Stromal cell of bone marrow (primary cell): ENCODE results near the gene MTA2.

ENCODE experiments used
- DNase-seq: peaks from one replicate; pipeline ENCODE4 v3.0.0-alpha.2; 2012; ENCODE audit warnings: low read depth

Gene MTA2

DNA sequence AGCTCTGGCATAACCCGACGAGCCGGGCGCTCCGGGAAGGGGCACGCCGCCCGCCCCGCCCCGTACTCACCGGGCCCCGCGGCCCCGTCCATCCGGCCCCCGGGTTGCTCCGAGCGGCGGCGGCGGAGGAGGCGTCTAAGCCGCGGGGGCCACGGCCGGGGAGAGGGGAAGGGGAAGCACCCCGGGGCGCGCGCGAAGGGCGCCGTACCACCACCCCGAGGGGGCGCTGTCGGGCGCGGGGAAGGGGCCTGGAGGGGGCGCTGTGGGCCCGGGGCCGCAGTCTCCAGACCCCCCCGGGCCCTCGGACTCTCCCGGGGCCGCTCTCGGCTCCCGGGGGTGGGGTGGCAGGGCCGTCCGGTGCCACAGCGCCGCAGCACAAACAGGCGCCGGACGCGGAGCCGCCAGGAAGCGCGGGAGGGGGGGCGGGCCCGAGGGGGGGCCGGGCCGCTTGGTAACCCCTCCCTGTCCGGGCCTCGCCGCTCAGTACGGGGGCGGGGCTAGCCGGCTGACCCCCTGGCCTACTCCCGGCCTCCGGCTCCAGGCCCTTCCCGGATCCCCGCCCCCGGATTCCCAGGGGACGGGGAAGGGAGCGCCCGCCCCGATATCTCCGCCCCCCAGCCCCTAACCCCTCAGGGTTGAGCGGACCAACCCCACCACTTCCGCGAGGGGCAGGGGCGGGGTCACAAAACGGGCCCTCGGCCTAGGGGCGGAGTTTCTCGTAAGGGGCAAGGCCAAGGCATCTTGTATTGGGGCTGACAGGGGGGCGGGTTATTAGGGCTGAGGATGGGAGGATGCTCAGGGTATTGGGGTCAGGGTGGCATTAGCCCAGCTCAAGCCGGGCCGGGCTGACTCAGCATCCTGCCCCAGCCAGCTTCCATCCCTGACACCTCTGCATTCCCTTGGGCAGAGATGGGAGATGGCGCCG, 11.0 kb upstream of the MTA2 start, which contains the start of the genes EML3 and ROM1:
Gene EML3 (minus strand): TSS at position 410 of the 925 bp plus-strand sequence. CDS start 318 bp downstream, at position 92.
Gene ROM1 (plus strand): TSS at position 892 of the 925 bp plus-strand sequence. CDS start 25 bp downstream, at position 917.
- DNase-seq: peak; percentile 77

DNA sequence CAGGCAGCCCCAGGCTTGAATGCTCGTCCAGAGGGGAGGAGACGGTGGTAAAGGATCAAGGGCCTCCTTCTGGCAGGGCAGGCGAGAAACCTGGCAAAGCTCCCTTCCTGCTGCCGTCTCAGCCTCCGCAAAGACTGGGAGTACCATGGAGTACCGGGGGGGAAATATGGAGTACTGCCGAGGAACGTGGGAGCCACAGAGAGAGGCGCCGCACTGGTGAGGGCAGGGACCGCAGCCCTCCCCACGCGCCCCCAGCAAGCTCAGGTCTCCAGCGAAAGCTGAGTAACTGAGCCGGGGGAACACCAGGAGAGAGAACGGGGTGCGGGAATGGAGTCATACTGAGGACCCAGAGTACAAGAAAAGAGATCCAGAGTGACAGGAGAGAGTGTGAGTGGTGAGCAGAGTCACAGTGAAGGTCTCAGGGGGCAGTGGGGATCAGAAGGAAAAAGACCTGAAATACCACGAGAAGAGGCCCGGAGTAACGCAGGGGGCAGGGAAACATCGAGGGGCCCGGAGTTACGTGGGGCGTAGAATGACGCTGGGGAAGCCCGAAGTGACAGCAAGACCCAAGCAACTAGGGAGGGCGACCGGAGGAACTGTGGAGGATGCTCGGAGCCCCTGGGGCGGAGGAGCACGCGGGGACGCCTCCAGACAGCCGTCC, 10.2 kb upstream of the MTA2 start:
- peak; percentile 36 for DNase-seq

DNA sequence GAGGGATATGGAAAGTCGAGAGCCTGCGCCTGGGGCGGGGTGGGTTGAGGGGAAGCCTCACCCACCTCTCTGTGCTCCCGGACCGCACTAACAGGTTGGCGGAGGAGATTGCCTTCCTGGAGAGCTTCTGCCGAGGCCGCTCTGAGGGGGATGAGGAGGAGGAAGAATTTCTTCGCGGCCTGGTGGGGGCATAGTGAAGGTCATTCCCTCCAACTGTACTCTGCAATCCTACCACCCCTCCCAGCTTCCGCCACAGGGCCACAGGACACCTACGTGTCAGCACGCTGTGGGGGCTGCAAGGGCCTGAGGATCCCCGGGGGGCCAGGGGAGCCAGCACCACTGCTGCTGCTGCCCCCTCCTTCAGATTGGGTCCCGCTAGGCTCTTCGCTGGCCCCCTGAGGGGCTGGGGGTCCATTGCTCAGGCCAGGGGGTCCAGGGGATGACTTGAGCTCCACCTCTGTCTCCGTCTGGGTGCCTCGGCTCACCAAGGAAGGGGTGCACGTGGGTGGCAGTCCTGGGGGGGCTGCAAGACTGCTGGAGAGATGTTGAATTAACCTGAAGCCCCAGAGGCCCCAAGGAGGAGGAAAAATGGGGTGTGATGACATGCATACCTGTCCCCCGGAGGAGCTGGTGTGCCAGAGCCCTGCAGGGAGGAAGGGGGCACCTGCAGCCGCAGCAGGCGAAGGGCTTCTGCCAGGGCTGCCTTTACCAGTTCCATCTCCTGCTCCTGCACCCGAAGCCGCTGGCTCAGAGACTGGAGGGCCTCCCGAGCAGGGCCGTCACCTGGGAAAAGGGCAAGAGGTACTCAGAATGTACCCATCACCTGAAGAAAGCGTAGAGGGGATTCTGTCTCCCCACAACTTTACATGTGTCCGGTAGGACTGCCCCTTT, 9.4 kb upstream of the MTA2 start:
- no peak for DNase-seq

DNA sequence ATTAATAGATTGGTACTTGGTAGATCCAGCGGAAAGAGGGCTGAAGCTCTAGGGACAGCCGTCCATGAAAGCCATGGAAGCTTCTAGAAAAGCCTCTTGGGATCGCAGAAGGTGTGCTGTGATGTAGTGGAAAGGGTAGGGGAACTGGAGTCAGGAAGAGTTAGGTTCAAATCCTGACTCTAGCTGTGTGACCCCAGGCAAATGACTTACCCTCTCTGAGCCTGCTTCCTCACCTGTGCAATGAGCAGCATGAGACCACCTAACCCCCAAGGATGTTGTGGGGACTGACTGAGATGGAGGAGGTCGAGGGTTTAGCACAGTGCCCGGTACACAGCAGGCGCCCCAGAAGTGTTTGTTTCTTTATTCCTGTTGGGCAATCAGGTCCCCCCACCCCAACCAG, 8.7 kb upstream of the MTA2 start:
- no peak for DNase-seq

DNA sequence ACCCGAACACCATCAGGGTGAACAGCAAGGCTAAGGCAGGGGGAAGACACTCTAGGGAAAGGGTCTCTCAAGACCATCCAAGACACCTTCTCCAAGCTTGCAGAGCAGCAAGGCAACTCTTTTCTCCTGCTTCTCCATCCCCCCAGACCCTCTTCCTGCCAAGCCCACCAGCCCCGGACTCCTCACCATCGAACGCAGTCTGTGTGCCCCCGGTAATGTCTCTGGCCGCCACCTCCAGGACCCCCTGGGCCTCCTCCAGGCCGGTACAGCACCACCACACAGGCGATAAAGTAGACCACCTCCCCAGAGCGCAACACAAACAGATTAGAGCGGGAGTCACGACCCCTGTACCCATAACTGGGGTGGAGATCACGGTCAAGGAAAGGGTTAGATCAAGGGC, 7.1 kb upstream of the MTA2 start:
- DNase-seq: no peak

DNA sequence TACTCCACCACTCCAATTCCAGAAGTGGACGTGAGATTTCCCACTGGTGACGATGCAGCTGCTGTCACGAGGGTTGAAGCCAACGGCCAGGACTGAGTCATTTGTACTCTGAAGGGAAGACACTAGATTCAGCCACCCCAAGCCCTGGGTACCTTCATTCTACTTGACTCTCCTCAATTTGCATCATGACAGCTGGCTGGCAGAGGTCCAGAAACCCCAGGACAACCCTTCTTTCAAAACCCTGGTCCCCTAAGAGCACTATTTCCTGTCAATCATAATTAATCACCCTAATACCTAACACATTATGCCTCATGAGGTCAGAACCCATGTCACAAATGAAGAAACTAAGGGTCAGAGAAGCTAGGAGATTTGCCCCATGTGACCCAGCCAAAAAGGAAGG, 6.0 kb upstream of the MTA2 start:
- DNase-seq: no peak

DNA sequence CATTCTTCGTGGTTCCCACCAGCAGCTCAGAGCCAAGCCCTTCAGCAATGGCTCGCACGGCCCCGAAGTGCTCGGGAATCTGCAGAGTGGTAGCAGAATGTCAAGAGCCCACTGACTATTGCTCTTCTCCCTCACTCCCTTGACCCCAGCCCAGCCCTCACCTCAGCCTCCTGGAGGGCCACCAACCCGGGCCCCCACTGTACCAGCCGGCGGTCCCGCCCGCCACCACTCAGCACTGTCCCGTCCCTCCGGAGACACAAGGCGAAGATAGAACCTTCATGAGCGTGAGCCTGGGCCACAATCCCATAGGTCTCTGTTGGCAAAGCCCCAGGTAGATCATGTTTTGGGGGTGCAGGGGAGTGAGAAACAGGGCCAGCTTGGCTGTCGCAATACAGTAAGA, 4.2 kb upstream of the MTA2 start:
- no peak for DNase-seq

DNA sequence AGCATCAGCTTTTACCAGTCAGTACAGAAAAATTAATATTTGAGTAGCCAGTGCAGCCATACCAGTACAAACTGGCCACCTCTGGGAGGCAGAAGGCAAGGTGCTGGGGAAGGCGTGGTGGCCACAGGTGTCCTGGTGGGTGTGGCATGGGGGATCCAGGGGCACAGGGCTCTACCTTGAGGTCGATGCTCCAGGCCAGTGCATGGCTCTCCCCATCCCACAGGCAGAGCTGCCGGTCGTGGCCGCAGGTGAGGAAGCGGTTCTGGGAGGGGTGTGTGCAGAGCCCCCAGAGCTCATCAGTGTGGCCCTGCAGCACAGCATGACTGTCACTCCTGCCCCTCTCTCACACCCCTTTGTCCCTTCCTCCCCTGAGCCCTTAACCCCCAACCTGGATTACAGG, 3.8 kb upstream of the MTA2 start:
- DNase-seq: no peak

DNA sequence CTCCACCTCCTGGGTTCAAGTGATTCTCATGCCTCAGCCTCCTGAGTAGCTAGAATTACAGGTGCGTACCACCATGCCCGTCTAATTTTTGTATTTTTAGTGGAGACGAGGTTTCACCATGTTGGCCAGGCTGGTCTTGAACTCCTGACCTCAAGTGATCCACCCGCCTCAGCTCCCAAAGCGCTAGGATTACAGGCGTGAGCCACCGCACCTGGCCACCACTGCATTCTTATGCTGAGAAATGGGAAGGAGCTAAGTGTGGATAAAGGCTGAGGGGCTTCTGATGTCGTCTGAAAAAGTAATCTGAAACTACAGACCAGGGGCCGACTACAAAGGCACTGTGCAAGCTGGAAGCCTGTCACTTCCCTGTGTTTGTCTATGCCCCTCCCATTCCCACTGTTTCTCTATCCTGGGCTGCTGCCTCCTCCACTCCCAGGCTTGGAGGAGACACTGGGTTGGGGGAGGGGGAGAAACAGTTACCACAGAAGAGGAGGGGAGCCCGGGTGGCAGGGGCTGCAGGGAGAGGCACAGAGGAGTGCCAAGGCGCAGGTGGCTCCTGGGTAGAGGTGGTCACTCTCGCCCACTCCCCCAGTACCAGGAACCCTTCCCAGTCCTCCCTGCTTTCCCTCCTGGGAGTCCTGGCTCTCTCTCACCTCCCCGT, 2.9 kb upstream of the MTA2 start:
- no peak for DNase-seq

DNA sequence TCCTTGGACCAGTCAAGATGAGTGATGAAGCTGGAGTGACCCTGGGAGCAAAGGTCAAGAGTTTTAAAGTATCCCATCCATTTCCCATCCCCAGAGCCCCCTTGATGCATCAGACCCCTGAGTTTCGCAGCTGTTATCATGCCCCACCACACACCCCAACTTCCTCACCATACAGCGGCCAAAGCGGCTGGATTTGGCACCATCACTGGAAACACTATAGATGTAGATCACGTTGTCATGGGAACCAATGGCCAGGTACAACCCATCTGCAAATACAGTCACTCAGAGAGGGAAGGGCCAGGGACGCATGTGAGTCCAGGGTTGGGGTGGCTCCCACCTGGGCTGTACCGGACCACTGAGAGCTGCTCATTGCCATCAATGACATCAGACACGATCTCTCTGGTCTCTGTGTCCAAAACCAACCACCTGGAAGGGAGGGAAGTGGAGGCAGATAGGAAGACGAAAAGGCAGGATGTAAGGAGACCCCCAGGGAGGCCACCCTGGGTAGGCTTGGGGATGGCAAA, 2.2 kb upstream of the MTA2 start:
- DNase-seq: no peak

DNA sequence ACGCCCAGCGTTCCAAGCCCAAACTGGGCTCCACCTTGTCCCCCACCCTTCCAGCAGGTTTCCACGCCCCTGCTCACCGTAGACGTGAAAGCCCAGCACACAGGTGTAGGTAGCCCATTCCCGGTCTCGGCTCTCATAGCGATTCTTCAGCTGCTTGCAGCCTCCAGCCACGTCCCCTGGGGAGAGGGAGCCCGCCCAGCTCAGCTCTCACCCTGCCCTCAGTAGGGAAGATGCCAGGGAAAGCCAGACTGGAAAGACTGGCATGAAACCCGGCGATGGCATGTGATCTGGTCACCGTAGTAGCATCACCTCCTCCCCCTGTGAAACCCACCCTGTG, 1.4 kb upstream of the MTA2 start:
- no peak for DNase-seq

DNA sequence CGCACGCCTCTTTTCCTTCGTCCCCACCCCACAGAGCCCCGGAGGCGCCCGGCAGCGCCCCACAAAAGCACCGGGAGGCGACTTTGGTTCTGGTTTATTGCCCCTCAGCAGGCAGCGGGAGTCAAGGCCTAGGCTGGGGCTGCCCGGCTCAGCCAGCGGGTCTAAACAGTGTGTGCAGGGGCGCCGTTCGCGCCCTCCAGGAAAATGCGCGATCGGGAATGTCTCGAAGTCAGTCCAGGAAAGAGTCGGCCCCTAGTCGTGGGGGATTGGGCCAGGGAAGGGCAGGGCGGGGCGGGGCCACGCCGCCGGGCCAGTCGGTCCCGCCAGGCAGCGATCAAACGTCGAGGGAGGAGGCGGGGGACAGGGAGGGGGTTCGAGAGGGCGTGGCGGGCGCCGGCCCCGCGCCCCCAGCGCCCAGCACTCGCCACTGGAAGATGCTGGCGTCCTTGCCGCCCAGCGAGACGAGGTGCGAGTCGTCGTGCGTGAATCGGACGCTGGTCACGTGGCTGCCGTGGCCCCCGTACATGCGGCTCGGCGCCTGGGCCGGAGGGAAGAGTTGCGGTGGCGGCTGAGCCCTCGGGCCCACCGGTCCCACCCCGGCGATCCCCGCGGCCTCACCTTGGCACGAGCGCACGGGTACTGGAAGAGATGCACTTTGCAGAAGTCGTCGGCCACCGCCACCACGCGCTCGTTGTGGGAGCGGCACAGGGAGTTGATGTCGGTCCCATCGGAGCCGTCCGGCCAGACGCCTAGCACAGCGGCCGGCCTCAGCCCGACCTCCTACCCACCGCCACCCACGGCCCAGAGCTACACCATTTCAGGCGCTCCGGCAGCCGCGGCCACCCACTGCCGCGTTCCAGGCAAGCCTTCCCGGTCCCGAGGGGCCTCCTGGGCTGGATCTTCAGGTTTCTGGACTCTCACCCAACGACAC, 741 bp upstream of the MTA2 start:
- peak; percentile 44 for DNase-seq

DNA sequence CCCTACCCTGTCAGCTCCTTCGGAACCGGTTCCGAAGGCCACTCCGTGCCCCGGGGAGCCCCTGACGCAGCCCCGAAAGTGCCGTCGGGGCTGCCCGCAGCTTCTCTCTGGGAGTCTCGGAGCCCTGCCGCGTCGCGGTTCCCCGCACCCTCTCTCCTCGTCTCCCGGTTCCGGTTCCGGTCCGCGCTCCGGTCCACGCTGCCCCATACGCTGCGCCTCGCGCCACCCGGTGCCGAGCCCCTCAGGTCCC, 618 bp downstream of the MTA2 start:
- no peak for DNase-seq

DNA sequence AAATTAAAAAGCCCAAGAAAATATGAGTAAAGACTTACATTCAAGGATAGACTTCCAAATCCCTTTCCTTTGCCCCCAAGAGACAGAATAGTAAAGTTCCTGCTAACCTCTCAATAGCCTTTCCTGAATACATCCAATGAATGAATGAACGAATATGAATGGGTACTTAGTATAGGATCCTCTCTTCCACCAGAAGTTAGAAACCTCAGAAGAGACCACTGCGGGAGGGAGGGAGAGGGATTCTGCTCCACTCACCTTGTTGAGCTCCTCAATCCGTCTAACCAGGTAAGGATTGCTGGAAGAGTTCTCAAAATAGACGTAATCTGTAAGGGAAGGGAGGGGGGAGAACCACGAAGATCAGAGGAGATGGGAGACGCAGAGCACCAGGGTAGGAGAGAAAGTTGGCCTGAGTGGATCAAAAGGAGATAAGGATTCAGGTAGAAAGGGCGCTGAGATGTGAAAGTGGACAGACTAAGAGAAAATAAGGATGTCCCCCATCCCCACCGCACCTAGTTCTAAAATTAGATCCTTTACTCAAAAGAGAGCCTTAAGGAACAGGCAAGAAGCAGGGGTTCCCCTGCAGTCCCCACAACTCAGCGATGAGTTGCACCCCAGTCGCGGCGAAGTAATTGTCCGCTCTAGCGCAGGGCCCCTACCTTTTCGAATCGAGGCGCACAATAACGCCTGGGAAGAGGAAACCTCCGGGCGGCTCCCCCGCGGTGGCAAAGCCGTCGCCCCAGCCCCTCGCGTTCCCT, 1.1 kb downstream of the MTA2 start:
- DNase-seq: no peak

DNA sequence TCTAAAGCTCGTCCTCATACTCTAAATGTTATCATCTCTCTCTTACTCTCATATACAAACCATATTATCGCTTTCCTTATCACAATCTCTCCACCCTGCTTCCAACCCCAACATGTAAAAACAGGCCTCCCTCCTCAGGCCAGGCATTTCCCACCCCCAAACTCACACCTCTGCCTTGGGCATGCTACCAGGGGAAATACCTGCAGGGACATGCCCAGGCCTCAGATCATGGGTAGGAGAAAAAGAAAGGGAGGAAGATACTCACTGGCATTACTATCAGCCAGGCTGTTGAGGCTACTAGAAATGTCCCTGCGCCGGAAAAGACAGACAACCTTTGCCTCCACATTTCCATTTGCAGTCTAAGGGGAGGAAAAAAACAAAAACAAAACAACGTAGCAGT, 1.8 kb downstream of the MTA2 start:
- no peak for DNase-seq

DNA sequence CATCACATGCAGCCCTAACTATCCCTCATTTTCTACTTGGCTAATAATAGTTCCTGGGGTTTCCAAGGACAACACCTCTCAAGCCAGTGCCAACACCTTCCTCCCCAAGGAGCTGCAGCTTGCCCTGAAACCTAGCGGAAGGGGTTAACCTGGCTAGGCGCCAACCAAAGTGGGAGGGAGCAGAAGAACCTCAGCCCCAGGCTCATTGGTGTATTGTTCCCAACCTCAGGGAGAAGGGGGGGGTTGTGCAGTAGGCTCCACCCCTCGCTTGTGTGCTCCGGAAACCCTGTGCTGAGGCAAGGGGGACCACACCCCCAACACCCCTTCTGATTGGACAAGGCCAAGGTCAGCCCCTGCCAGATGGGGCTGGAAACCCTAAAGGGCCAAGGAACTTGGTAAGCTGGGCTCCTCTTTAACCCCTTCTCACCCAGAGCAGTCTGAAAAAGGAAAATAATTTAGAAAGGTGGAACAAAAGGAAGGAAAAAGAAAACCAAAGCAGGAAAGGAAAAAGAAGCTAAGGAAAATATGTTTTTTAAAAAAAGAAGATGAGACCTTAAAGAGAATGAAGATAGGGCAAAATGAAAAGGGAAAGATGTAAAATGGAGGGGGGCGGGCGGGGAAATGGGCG, 2.5 kb downstream of the MTA2 start:
- peak; percentile 98 for DNase-seq

DNA sequence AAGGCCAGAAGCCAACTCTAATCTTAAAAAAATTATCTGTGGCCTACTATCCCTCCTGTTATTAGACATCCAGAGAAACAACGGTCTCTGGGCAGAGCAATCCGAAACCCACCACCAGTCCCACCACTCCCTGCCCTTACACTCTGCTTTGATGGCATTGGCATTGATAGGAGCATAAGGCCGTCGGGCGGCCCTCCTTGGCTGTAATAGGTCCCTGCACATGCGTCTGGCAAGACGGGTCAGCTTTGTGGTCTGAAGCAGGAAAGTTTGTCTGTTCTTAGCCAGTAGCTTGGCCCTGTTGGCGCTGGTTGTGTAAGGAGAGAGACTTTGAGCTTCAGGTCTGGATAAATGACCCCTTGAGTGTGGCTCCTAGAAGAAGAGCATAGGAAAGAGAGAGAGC, 6.5 kb downstream of the MTA2 start:
- no peak for DNase-seq

DNA sequence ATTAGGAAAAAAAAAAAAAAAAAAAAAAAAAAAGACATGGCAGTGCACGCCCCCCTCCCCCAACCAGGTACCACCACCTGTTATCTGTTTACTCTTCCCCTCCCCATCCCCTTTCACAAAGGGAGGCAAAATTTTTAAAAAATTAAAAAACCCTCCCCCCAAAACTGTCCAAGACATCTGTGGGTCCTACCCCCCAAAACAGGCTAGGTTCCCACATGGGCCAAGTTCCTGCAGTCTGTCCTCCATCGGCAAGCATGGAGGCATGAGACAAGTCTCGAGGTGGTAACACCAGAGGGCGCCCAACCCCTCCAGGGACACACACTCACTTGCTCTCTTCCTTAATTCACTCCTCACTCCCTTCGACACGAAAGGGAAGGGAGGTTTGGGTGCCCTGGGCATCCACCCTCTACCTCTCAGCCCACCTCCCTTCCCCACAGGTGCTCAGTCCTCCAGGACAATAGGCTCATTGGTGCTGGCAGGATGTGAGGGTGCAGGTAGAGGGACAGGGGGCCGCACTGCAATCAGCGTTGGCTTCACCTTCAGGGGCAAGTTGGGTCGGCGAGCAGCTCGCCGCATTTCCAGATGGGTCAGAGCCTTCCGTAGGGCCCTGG, 8.1 kb downstream of the MTA2 start:
- peak; percentile 54 for DNase-seq

DNA sequence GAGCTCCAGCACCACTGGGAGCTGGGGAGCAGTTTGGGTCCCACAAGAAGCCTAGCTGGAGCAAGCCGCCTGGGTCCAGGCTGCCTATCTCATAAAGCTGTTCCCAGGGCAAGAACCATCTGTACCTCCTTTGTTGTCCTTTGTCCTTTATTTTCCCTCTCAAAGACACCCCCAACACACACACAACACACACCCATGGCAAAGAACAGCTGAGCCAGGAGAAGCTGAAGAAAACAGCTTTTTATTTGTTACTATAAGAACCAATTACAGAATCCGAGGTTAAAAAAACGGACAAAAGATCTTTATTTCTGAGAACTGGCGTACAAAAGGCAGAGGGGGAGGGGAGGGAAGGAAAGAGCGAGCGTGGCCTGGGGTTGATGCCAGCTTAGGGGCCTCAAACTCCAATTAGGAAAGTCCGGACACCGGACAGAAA, 8.7 kb downstream of the MTA2 start:
- no peak for DNase-seq
